Stimulated activated CD4-positive, alpha-beta T cell treated with anti-CD3 and anti-CD28 coated beads, Interleukin-1b, Interleukin-23, amount 100 ng/mL, for 4 hours (primary cell): Measurements from ENCODE around the gene CCL16.
"Not testable (repeated sequence)": the region's sequence is repeated elsewhere in the genome, so short reads cannot be mapped to it uniquely, and the experiment has no call there.

Experiments
- DNase-seq, 2 donors: peaks; one replicate each; pipeline ENCODE4 v3.0.0-alpha.2; 2020; ENCODE audit warnings: low read depth in 2 of 2

Gene CCL16

DNA sequence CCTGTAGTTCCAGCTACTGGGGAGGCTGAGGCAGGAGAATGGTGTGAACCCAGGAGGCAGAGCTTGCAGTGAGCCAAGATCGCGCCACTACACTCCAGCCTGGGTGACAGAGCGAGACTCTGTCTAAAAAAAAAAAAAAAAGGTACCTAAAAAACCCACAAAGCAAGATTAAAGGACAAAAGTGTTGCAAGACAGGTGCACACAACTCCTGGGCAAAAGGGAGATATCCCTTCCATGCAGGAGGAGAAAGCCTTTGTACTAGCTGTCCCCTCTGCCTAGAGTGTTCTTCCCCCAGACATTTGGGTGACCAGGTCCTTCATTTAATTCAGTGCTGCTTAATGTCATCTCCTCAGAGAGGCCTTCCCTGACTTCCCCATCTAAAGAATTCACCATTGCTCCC, 42.8 kb downstream of the CCL16 start:
- not testable (repeated sequence) for DNase-seq

- no peak for DNase-seq
These were observed 45.2 kb downstream of the CCL16 start for GRCh38 chr17:35936063-35936462.

- no peak for DNase-seq
These were observed 46.5 kb downstream of the CCL16 start for GRCh38 chr17:35934760-35935159.

DNA sequence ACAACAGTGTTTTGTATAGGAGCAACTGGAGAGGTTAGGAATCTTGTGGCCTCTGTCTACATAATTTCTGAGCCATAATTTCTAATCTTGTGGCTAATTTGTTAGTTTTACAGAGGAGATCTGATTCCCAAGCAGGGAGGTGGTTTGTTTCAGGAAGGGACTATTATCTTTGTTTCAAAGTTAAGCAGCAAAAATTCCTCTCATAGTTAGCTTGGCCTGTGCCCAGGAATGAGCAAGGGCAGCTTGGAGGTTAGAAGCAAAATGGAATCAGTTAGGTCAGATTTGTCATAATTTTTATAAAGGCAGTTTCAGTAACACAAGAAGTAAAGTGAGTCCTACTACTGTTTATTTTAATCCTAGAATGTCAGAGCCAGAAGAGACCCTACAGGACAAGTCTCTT, 48.7 kb downstream of the CCL16 start:
- DNase-seq, result no peak

- no peak for DNase-seq
These were observed 49.4 kb downstream of the CCL16 start for GRCh38 chr17:35931794-35932425.

- peak; percentile 65 to 73 for DNase-seq
These were observed 50.9 kb downstream of the CCL16 start, which contains the start of gene RDM1 for GRCh38 chr17:35930211-35931065. RDM1 (minus strand) TSS chr17:35930773; CDS start chr17:35930727, 46 bp downstream.

DNA sequence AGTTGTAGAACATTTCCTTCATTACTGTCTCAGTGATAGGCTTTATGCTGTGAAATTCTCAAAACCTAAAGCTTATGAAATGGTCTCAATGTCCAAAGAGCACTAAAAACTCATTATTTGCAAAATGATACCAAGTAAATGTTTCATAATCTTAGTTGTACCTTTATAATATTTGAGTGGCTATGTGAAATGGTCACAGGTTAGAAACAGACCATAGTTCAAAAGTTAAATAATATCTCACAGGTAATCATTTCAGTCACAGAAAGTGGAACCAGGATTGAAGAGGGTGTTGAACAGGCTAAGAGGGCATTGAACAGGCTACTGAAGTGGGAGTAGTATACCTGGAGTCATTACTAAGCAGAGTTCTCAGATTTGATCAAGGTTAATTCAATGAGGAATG, 53.6 kb downstream of the CCL16 start:
- DNase-seq, result no peak
